Right lobe of liver (tissue), 6 donors: Measurements from ENCODE around the gene HECW1. TPM values are rescaled to one million over a fixed set of nuclear protein-coding genes. Genes with fewer than 3 reads are reported as not detected.

Experiments used
- ATAC-seq, 4 donors: fragments of 200-7000 bp; cut with Tn5 transposase; one replicate each; pipeline ENCODE4 v1.9.1; 2020; ENCODE audit warnings: mild to moderate bottlenecking in 4 of 4, moderate library complexity in 4 of 4
- DNase-seq, 3 donors: peaks; one replicate each; pipeline ENCODE4 v3.0.0-alpha.2; 2020
- H3K27ac ChIP-seq, 3 donors: fragments of 200-600 bp; one replicate each; pipeline ENCODE4 v1.8.0; 2022
- H3K27me3 ChIP-seq, 2 donors: fragments of 200-600 bp; one replicate each; pipeline ENCODE4 v1.8.0; 2022
- H3K36me3 ChIP-seq, 4 donors: fragments of 200-600 bp; sonication (generic) in 1 of 4; one replicate each; pipeline versions ENCODE4 v1.5.1 to v1.8.0; 2017 to 2022; ENCODE audit warnings: control low read depth in 1 of 4
- H3K4me1 ChIP-seq, 4 donors: fragments of 200-600 bp; sonication (generic) in 1 of 4; one replicate each; pipeline versions ENCODE4 v1.5.1 to v1.8.0; 2017 to 2022; ENCODE audit warnings: control low read depth in 1 of 4
- H3K4me3 ChIP-seq, 3 donors: fragments of 200-600 bp; one replicate each; pipeline ENCODE4 v1.8.0; 2022
- H3K9me3 ChIP-seq, 4 donors: fragments of 200-600 bp; sonication (generic) in 1 of 4; one replicate each; pipeline versions ENCODE4 v1.5.1 to v1.8.0; 2017 to 2022; ENCODE audit warnings: control low read depth in 1 of 4
- CTCF ChIP-seq, 4 donors: fragments of 200-600 bp in 3 of 4; fragments of 450-650 bp in 1 of 4; IDR thresholded peaks; one replicate each; pipeline versions ENCODE4 v1.5.1 to v1.8.0; 2016 to 2022; ENCODE audit warnings: antibody characterized with exemption in 4 of 4, mild to moderate bottlenecking in 2 of 4
- POLR2A ChIP-seq: fragments of 450-650 bp; IDR thresholded peaks from one replicate; pipeline ENCODE4 v1.6.1; 2017; ENCODE audit warnings: antibody characterized with exemption, mild to moderate bottlenecking
- WGBS: methylation state at CpG from one replicate; pipeline ENCODE4 v1.1.6; 2018; ENCODE audit warnings: low coverage, low lambda C conversion rate; ENCODE audit not compliant: insufficient coverage; ENCODE audit errors: missing lambda C conversion rate; 5-methylcytosine and 5-hydroxymethylcytosine counted together
- intact Hi-C, 2 donors: fragments of 100-400 bp; cut with DNase I; formaldehyde crosslinking; loops; one replicate each; pipeline versions ENCODE4 v1.11.2 to v1.14.1; 2022
- total RNA-seq, 6 experiments: library from RNA; depleted of rRNA in 2 of 6; stranded (reverse); fragments of >200 nt in 2 of 6; fragmentation: NEBNext Ultra II Directional in 3 of 6; extraction: Animal tissue kit (Norgen Biotek cat#: 25700) in 3 of 6; gene quantifications; one replicate each; pipeline versions ENCODE4 v1.1.0 to v1.2.4, GENCODE V29; 2016 to 2023
- donor health status: DM: no; HTN: yes; CAD: no.
- donor health status: DM: no; HTN: no; CAD: no.
- donor health status: DM: no; HTN: no; CAD: no.
- donor health status: DM: no; HTN: yes; CAD: no.
- donor health status: DM: no; HTN: yes; CAD: no.

Gene HECW1
- total RNA-seq, 6 experiments from 2014 or later, result 0.02 to 0.87 (median 0.09) TPM; not detected in 1

GRCh38 chr7:43143918-43144589 is 31.6 kb downstream of the HECW1 start:
- Histone ChIP-seq H3K9me3 (no peaks in the 10 kb centered on the region), H3K4me1 (no peaks in the 10 kb centered on the region), H3K27ac (no peak overlapping the region), H3K36me3 (no peaks in the 10 kb centered on the region), H3K4me3 (no peak overlapping the region), H3K27me3 (no peaks in the 10 kb centered on the region)
- ATAC-seq (no peak), DNase-seq (no peak)
- TF ChIP-seq CTCF (IDR thresholded peaks at IDR 0.05) (no peak), POLR2A (no peak)
- 61% methylated on average over 3 of the region's 5 CpGs for WGBS
- intact Hi-C loops, result no loop called here

- DNase-seq, result no peak
- Histone ChIP-seq H3K9me3 (no peaks in the 10 kb centered on the region), H3K27me3 (no peaks in the 10 kb centered on the region), H3K36me3 (no peaks in the 10 kb centered on the region), H3K27ac (no peak overlapping the region), H3K4me1 (no peaks in the 10 kb centered on the region), H3K4me3 (no peak overlapping the region)
- no peak for TF ChIP-seq POLR2A
- TF ChIP-seq CTCF (IDR thresholded peaks at IDR 0.05), result no peak
- intact Hi-C loops, result no loop called here
- no peak for ATAC-seq
Measured at GRCh38 chr7:43148161-43148731, 35.8 kb downstream of the HECW1 start.

GRCh38 chr7:43151076-43151475 is 38.6 kb downstream of the HECW1 start:
- no peaks in the 10 kb centered on the region for H3K4me1 ChIP-seq
- no peaks in the 10 kb centered on the region for H3K36me3 ChIP-seq
- H3K4me3 ChIP-seq, result no peak overlapping the region
- TF ChIP-seq CTCF (IDR thresholded peaks at IDR 0.05) (no peak), POLR2A (no peak)
- H3K27me3 ChIP-seq, result no peaks in the 10 kb centered on the region
- ATAC-seq (no peak), DNase-seq (no peak)
- H3K9me3 ChIP-seq, result no peaks in the 10 kb centered on the region
- intact Hi-C loops, result no loop called here
- WGBS, result 50% methylated on average over 1 of the region's 1 CpG
- no peak overlapping the region for H3K27ac ChIP-seq

GRCh38 chr7:43152696-43153095 is 40.2 kb downstream of the HECW1 start:
- no peaks in the 10 kb centered on the region for H3K4me1 ChIP-seq
- no peaks in the 10 kb centered on the region for H3K27me3 ChIP-seq
- WGBS, result 19% methylated on average over 4 of the region's 6 CpGs
- DNase-seq, result no peak
- H3K9me3 ChIP-seq, result no peaks in the 10 kb centered on the region
- no peaks in the 10 kb centered on the region for H3K36me3 ChIP-seq
- TF ChIP-seq CTCF (IDR thresholded peaks at IDR 0.05) (no peak), POLR2A (no peak)
- H3K27ac ChIP-seq, result no peak overlapping the region
- intact Hi-C loops, result no loop called here
- no peak overlapping the region for H3K4me3 ChIP-seq
- ATAC-seq, result no peak
